ENCODE measurements around the gene DOCK1.
"Not testable (repeated sequence)": the region's sequence is repeated elsewhere in the genome, so short reads cannot be mapped to it uniquely, and the experiment has no call there.

DOCK1 gene

DNA sequence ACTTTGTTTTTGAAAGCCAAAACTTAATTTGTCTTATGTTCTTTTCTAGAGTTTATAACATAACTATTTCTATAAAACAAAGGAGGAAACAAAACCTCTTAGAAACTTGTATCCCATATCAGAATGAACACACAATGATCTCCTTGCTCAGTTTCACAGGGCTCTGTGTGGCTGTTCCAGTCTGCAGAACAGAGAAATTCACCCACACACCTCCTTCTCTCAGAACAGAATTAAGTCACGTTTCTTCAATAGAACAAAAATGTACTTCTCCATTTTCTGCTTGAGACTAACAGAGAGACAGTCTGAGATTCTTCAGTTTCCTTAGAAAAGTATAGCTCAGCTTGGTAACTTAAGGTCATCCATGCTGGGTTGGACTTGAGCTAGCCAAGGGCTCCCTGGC is 15.8 kb upstream of the DOCK1 start:
- Histone ChIP-seq H3K4me3 (ENCODE audit: low read depth, low read length) (no peak overlapping the region), H3K36me3 (no peaks in the 10 kb centered on the region), H3K9me3 (ENCODE audit: severe bottlenecking) (no peaks in the 10 kb centered on the region), H3K27me3 (ENCODE audit: insufficient read depth, low read depth, severe bottlenecking) (no peaks in the 10 kb centered on the region), H3K27ac (no peak overlapping the region)
- DNase-seq: no peak
- TF ChIP-seq, protein P1, sequence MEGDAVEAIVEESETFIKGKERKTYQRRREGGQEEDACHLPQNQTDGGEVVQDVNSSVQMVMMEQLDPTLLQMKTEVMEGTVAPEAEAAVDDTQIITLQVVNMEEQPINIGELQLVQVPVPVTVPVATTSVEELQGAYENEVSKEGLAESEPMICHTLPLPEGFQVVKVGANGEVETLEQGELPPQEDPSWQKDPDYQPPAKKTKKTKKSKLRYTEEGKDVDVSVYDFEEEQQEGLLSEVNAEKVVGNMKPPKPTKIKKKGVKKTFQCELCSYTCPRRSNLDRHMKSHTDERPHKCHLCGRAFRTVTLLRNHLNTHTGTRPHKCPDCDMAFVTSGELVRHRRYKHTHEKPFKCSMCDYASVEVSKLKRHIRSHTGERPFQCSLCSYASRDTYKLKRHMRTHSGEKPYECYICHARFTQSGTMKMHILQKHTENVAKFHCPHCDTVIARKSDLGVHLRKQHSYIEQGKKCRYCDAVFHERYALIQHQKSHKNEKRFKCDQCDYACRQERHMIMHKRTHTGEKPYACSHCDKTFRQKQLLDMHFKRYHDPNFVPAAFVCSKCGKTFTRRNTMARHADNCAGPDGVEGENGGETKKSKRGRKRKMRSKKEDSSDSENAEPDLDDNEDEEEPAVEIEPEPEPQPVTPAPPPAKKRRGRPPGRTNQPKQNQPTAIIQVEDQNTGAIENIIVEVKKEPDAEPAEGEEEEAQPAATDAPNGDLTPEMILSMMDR (IDR thresholded peaks at IDR 0.05; ENCODE audit: low read depth, low read length): no peak

DNA sequence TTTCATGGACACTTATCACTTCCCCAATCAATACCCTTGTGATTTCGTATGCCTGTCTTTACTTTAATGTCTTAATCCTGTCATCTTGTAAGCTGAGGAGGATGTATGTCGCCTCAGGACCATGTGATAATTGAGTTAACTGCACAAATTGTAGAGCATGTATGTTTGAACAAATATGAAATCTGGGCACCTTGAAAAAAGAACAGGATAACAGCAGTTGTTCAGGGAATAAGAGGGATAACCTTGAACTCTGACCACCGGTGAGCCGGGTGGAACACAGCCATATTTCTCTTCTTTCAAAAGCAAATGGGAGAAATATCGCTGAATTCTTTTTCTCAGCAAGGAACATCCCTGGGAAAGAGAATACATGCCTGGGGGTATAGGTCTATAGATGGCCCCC is 14.4 kb upstream of the DOCK1 start:
- H3K9me3 ChIP-seq (ENCODE audit: severe bottlenecking); DNase-seq; H3K4me3 ChIP-seq (ENCODE audit: low read depth, low read length); H3K27me3 ChIP-seq (ENCODE audit: insufficient read depth, low read depth, severe bottlenecking); H3K27ac ChIP-seq; H3K36me3 ChIP-seq: not testable (repeated sequence)

DNA sequence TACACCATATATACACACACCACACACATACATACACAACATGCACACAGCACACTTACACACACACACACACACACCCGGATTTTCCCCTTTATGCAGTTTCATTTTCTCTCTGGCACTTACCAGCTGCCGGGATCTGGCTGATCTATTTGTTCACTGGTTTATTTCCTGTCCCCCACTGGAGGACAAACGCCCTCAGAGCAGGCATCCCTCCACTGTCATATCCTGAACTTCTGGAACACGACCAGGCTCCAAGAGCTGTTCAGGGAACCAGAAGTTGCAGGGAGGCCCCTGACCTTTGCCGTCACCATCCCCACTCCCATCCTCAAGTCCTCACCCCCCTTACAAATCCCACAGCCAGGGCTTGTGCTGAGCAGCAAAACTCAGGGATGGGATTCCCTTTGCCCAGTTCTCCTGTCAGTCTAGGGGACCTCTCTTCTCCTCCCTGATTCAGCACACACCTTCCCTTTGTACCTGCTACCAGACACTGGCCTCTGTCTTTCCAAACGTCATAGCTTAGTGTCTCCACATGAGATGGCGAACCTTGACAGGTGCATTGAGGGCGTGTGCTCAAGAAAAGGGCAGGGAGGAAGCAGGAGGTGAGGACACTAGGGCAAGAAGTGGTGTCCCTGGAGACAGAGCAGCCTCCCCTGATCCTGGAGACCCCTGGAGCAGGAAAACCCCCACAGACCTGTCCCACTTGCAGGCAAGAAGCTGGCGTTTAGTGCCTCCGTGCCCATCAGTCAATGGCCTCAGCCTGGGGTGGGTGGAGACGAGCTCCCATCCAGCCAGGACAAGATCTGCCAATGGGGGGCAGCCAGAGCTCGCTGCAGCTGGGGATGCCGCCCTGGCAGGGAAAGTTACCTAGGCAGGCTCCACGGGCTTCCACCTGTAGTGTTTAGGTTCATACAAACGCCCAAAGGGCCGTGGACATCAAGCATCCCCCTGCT is 12.7 kb upstream of the DOCK1 start:
- Histone ChIP-seq H3K27me3 (ENCODE audit: insufficient read depth, low read depth, severe bottlenecking) (no peaks in the 10 kb centered on the region), H3K9me3 (ENCODE audit: severe bottlenecking) (no peaks in the 10 kb centered on the region), H3K27ac (no peak overlapping the region), H3K36me3 (no peaks in the 10 kb centered on the region), H3K4me3 (ENCODE audit: low read depth, low read length) (no peak overlapping the region)
- DNase-seq: no peak
- TF ChIP-seq, protein P1 (IDR thresholded peaks at IDR 0.05; ENCODE audit: low read depth, low read length): no peak

DNA sequence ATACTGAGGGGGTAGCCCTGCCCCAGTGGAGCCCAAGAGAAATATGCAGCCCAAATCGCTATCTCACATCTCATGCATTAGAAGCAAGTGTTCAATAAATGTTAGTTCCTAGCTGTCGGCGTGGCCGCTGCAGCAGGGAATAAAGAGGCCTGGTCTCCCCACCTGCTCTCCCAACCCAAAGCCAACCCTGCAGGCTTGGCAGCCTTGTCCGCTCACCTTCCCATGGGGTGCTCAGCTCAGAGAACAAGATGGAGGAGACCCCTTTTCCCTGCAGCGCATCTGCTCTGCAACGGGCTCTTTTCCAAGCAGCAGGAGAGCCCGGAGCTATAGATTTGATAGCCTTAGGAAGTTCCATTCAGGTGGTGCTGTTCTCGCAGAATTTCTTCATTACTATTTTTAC is 12.0 kb upstream of the DOCK1 start:
- TF ChIP-seq, protein P1 (IDR thresholded peaks at IDR 0.05; ENCODE audit: low read depth, low read length): no peak
- no peak overlapping the region for H3K4me3 ChIP-seq (ENCODE audit: low read depth, low read length)
- H3K36me3 ChIP-seq: no peaks in the 10 kb centered on the region
- H3K27ac ChIP-seq: no peak overlapping the region
- no peaks in the 10 kb centered on the region for H3K27me3 ChIP-seq (ENCODE audit: insufficient read depth, low read depth, severe bottlenecking)
- no peak for DNase-seq
- no peaks in the 10 kb centered on the region for H3K9me3 ChIP-seq (ENCODE audit: severe bottlenecking)

DNA sequence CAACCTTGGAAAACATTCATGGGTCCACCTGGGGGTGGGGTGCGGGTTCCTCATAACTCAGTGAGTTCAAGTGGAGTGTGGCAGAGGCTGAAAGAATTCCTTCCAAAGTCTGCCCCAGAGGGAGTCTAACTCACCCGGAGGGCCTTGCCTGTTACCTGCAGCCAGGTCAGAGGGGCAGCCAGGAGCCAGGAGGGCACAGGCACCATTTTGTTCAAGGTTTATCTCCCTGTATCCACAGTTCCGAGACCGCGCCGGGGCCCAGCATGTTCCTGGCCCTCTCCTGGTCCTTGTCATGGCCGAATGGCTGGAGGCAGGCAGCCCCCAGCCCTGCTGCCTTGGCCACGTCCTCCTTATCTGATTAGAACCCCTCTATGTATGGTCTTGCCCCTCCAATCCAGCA is 11.4 kb upstream of the DOCK1 start:
- no peak overlapping the region for H3K4me3 ChIP-seq (ENCODE audit: low read depth, low read length)
- peaks cover 4% of the 10 kb centered on the region for H3K9me3 ChIP-seq (ENCODE audit: severe bottlenecking)
- no peak for DNase-seq
- H3K27ac ChIP-seq: no peak overlapping the region
- no peaks in the 10 kb centered on the region for H3K27me3 ChIP-seq (ENCODE audit: insufficient read depth, low read depth, severe bottlenecking)
- TF ChIP-seq, protein P1 (IDR thresholded peaks at IDR 0.05; ENCODE audit: low read depth, low read length): no peak
- no peaks in the 10 kb centered on the region for H3K36me3 ChIP-seq

DNA sequence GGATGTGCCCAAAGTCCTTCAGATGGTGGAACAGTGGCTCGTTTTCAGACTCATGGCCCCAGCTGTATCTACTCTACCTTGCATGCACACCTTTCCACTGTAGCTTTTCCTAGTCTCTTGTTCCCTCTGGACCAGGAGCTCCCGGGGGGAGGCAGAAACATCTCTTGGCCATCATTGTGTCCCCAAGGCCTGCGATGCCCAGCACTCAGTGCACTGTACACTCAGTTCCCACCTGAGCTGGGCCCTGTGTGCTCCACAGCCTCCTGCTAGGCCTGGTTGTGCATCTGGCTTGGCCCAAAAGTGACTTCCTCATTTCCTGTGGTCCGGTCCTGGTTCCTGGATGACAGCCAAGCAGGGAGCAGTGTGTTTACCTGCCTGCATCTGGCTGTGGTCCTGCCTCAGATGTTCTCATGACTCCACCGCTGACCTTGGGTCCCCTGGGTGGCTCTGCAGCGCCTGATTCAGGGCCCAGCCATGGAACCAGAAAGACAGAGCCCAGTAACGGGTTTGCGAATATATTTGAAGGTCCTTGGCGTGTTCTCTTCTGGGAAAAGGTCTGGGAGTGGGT is 9.9 kb upstream of the DOCK1 start:
- Histone ChIP-seq H3K27me3 (ENCODE audit: insufficient read depth, low read depth, severe bottlenecking) (no peaks in the 10 kb centered on the region), H3K4me3 (ENCODE audit: low read depth, low read length) (no peak overlapping the region), H3K36me3 (no peaks in the 10 kb centered on the region), H3K9me3 (ENCODE audit: severe bottlenecking) (peaks cover 9% of the 10 kb centered on the region), H3K27ac (no peak overlapping the region)
- no peak for DNase-seq
- TF ChIP-seq, protein P1 (IDR thresholded peaks at IDR 0.05; ENCODE audit: low read depth, low read length): no peak

Data from WERI-Rb-1 (cell line).